GM18502 (cell line): ENCODE measurements around the gene ARF4.
A peak's percentile ranks its signal among the peaks of the same experiment; 100 is the strongest.
"Not testable (repeated sequence)": the region's sequence is repeated elsewhere in the genome, so short reads cannot be mapped to it uniquely, and the experiment has no call there.

Source experiments
- ATAC-seq: cut with Tn5 transposase; IDR thresholded peaks from one replicate; pipeline ENCODE4 v1.9.1; 2021; ENCODE audit warnings: mild to moderate bottlenecking; ENCODE audit not compliant: unreplicated experiment, poor library complexity

The ARF4 gene

GRCh38 chr3:57597127-57597923, at the start of gene ARF4:
ARF4 (minus strand) TSS chr3:57597344; CDS start chr3:57597140, 204 bp downstream.
- peak; percentile 92 for ATAC-seq

GRCh38 chr3:57646723-57647122, 49.6 kb upstream of the ARF4 start:
- no peak for ATAC-seq

- no peak for ATAC-seq
Measured at GRCh38 chr3:57644740-57645139, 47.6 kb upstream of the ARF4 start.

GRCh38 chr3:57637391-57637790, 40.2 kb upstream of the ARF4 start:
- no peak for ATAC-seq

GRCh38 chr3:57634259-57634658, 37.1 kb upstream of the ARF4 start:
- not testable (repeated sequence) for ATAC-seq

DNA sequence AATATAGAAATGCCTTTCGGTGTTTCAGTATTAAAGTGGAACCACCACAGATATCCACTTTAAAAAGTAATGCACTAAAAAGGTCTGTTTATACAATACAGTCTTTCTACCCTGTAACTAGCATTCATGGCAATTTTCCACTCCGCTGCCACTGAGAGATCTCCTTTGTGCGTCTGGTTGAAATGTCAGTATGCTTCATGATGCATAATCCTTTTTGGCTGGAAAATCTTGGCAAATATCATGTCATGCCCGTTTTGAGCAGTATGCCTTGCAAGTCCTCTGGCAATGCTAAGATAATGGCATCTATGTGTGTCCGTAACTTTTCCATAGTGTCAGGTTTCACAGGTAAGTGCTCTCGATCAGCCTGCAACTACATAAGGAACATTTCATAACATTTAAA, 30.8 kb upstream of the ARF4 start:
- ATAC-seq, result no peak

DNA sequence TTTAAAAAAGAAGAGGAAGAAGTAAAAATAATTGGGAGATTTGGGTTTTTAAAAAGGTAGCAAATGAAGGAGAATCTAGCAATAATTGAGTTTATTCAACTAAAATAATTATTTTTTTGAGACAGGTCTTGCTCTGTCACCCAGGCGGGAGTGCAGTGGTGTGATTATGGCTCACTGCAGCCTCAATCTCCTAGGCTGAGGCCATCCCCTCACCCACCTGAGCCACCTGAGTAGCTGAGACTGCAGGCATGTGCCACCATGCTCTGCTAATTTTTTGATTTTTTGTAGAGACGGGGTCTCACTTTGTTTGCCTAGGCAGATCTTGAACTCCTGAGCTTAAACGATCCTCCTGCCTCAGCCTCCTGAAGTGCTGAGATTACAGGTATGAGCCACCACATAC, 27.7 kb upstream of the ARF4 start:
- ATAC-seq, result no peak

GRCh38 chr3:57622362-57622761, 25.2 kb upstream of the ARF4 start:
- ATAC-seq, result no peak

DNA sequence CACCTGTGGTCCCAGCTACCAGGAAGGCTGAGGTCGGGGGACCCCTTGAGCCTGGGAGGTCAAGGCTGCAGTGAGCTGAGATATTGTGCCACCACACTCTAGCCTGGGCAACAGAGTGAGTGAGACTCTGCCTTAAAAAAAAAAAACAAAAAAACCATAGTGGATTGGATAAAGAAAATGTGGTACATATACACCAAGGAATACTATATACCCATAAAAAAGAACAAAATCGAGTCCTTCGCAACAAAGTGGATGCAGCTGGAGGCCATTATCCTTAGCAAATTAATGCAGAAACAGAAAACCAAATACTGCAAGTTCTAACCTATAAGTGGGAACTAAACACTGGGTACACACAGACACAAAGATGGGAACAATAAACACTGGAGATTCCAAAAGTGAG, 20.6 kb upstream of the ARF4 start:
- ATAC-seq, result no peak

DNA sequence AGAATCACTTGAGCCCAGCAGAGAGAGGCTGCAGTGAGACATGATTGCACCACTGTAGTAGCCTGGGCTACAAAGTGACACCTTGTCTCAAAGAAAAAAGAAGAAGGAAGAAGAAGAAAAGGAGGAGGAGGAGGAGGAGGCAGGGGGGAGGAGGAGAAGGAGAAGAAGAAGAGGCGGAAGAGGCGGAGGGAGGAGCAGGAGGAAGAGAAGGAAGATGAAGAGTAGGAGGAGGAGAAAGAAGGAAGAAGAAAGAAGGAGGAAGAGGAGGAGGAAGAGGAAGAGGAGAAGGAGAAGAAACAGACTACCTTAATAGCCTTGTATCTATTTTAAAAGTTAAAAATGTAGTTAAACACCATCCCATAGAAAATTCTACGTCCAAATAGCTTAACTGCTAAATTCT, 19.1 kb upstream of the ARF4 start:
- ATAC-seq, result no peak

- ATAC-seq, result not testable (repeated sequence)
Measured at GRCh38 chr3:57611870-57612269, 14.7 kb upstream of the ARF4 start.

GRCh38 chr3:57605683-57606082, 8.5 kb upstream of the ARF4 start:
- no peak for ATAC-seq

- ATAC-seq, result no peak
Measured at GRCh38 chr3:57604971-57605370, 7.8 kb upstream of the ARF4 start.

DNA sequence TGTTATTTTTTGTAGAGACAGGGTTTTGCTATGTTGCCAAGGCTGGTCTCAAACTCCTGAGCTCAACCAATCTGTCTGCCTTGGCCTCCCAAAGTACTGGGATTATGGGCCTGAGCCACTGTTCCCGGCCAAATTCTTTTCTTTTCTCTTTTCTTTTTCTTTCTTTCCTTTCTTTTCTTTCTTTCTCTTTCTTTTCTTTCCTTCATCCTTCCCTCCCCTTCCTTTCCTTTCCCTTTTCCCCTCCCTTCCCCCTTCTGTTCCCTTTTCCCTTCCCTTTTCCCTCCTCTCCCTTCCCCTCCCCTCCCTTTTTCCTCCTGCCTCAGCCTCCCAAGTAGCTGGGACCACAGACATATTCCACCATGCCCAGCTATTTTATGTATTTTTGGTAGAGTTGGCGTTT, 3.1 kb upstream of the ARF4 start:
- ATAC-seq, result no peak

DNA sequence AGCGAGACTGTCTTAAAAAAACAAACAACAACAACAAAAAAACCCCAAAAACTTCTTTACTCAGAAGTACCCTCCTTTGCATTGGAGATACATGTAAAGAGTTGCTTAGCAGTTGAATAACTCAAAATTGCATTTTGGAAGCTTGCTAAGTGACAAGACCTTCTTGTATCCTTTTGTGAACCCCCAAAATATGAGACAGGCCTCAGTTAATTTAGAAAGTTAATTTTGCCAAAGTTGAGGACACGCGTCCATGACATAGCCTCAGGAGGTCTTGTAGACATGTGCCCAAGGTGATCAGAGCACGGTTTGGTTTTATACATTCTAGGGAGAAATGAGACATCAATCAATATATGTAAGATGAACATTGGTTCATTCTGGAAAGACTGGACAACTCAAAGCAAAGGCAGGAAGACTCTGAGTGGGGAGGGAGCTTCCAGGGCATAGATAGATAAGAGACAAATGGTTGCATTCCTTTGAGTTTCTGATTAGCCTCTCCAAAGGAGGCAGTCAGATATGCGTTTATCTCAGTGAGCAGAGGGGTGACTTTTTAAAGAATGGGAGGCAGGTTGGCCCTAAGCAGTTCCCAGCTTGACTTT, 1.7 kb upstream of the ARF4 start:
- no peak for ATAC-seq

DNA sequence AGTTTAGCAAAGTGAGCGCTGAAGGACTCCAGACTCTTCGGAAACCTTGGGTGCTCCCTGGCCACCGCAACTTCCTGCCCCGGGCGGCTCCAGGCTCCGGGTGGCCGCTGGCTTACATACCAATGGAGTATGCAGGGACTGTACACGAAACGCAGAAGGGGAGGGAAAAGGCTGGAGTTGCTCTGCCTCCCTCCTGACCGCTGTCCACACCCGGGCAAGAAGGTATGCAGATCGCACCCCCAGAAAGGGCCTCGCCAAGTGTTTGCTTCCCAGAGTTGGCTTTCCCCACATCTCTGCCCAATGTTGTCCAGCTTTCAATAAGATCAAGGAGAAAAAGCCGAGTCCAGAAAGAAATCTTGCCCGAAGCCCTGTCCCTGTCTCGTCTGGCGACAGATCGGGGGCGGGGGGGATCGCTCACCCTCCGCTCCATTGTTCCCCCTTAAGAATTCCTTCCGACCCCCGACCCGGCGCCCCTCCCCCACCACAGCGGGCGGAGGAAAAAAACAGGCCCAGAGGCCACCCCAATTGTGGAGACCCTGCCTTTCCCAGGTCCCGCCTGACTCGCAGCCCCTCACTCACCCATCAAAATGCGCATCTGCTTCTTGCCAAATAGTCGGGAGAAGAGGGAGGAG, 533 bp downstream of the ARF4 start:
- no peak for ATAC-seq

DNA sequence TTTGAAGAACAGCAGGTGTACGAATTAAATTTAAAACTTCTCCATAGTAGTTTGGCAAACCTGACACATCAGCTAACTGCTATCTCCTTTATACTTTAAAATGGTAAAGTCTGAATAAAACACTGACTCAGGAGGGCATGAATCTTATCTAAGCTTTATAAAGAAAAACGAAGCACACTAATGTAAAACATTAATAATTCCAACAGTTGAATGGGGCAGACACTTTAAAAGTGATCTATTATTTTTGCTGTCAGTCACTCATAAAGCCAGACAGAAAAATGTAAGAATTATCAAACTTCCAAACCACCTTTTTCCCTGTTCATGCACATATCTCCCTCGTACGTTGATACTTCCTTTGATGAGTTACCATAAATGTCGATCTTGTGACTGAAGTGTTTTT, 2.6 kb downstream of the ARF4 start:
- no peak for ATAC-seq

DNA sequence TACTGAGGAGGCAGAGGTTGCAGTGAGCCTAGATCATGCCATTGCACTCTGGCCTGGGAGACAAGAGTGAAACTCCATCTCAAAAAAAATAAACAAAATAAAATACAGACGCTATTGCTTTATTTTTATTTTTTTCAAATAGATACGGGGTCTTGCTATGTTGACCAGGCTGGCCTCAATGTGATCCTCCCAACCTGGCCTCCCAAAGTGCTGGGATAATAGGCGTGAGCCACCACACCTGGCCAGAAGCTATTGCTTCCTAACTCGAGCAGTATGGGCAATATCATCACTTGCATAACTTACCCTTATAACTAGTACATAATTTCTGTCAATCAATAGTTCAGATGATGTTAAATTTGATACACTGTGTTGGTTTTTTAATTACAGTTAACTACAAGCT, 3.0 kb downstream of the ARF4 start:
- ATAC-seq, result no peak

- ATAC-seq, result no peak
Measured at GRCh38 chr3:57592306-57592705, 4.8 kb downstream of the ARF4 start.

DNA sequence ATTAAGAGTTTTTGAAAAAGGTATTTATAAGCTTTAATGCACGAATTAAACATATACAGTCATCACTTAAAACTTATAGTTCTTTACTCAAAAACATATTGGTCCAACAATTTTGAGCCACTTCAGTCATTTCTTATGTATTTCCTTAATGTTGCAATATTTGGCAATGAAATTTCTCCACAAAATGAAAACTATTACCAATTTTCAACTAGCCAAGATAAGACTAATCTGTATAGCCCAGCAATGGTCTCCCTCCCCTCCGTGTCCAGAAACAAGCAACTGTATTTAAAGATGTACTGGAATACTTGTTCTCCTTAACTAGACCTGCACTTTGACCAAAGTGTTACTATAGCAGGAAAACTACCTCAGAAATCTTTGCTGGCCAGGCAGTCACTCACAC, 9.2 kb downstream of the ARF4 start:
- no peak for ATAC-seq

DNA sequence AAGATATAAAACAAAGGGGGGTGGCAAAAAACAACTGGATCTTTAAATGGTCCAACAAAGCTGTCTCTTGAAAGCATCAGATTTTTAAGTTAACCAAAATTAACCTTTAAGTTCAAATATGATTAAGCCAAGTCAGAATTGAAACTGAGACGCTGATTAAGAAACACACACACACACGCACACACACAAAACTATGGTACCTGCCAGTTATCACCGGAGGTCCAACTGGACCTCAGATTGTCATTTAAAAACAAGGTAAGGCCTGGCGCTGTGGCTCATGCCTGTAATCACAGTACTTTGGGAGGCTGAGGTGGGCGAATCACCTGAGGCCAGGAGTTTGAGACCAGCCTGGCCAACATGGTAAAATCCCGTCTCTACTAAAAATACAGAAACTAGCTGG, 10.4 kb downstream of the ARF4 start:
- no peak for ATAC-seq

DNA sequence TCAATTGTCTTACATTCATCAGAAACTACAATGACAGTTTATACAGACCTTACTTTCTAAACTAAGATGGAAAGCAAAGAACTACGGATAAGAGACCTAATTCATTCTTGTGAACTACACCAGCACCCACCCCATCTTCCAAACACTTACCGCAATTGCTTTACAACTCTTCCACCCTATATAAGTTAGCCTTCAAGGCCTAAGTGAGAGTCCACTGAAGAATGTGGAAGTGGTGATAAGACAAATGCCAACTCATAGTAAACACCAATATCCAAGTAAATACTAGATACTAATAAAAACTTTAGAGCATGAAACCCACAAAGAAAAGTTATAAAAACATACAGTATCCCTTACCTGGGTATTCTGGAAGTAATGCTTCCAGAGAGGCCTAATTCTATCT, 13.6 kb downstream of the ARF4 start:
- ATAC-seq, result no peak
